SH-SY5Y (cell line): ENCODE data around the gene NFIA.

Source experiments
- GATA2 ChIP-seq: IDR thresholded peaks from 2 replicates; pipeline ENCODE4 v1.6.1; 2011; ENCODE audit warnings: mild to moderate bottlenecking, low read depth, low read length
- GATA3 ChIP-seq: IDR thresholded peaks from 2 replicates; pipeline ENCODE4 v1.6.1; 2011; ENCODE audit warnings: low read depth, mild to moderate bottlenecking, low read length, moderate library complexity

The NFIA gene

DNA sequence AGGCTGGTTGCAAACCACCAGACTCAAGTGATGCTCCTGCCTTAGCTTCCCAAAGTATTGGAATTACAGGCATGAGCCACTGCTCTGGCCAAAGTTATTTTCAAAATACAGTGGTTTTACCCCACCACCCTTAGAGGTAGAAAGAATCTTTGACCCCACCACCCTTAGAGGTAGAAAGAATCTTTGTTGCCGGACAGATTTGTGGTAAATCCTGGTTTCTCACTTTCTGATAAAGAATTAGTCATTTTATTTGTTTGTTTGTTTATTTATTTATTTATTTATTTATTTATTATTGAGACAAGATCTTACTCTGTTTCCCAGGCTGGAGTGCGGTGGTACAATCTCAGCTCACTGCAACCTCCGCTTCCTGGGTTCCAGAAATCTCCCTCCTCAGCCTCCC lies 55.9 kb downstream of the NFIA start:
- TF ChIP-seq GATA2 (no peak), GATA3 (no peak)

DNA sequence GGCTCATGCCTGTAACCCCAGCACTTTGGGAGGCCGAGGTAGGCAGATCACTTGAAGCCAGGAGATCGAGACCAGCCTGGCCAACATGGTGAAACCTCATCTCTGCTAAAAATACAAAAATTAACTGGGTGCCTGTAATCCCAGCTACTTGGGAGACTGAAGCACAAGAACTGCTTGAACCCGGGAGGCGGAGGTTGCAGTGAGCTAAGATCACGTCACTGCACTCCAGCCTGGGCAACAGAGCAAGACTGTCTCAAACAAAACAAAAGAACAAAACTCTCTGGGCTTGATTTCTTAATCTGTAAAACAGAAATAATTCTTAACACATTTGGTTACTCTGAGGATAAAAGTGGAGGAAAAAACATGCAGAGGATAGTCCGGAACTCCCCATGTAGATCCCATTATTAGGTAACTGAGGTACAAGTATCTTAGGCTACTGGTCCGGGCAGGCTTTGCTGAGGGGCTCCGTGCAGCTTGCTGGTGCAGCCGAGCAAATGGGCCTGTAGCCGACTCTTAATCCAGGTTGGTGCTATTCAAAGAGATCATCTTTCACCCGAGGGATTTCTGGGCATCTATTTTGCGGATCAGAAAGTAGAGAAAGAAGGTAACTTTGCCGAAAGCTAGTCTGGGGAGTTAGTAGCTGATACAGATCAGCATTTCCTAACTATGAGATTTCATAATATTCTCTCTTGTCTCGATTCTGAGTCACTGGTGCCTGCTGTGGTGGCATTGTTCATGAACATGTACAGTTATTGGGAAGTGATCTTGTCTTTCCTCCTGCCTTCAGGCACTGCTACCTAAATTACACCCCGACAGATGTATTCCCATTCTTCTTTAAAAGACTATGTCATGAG lies 56.8 kb downstream of the NFIA start:
- TF ChIP-seq GATA2 (no peak), GATA3 (no peak)

- TF ChIP-seq GATA3 (no peak), GATA2 (no peak)
These were observed 57.6 kb downstream of the NFIA start for GRCh38 chr1:61139775-61140549.

DNA sequence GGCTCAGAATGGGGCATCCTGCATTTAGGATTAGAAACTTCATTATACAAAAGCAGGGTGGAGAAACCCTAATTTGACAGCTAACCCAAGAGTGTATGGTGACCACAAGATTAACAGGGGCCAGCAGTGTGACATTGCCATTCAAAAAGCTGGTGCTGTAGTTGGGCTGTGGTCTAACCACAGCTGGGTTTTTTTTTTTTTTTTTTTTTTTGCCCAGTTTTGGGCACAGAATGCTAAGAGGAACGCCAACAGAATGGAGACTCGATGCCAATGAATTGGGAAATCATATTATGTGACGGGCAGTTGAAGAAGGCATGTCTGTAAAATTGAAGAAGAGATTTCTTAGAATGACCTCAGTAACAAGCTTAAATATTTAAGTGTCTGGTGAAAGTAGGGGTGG lies 58.4 kb downstream of the NFIA start:
- TF ChIP-seq GATA2 (no peak), GATA3 (no peak)

DNA sequence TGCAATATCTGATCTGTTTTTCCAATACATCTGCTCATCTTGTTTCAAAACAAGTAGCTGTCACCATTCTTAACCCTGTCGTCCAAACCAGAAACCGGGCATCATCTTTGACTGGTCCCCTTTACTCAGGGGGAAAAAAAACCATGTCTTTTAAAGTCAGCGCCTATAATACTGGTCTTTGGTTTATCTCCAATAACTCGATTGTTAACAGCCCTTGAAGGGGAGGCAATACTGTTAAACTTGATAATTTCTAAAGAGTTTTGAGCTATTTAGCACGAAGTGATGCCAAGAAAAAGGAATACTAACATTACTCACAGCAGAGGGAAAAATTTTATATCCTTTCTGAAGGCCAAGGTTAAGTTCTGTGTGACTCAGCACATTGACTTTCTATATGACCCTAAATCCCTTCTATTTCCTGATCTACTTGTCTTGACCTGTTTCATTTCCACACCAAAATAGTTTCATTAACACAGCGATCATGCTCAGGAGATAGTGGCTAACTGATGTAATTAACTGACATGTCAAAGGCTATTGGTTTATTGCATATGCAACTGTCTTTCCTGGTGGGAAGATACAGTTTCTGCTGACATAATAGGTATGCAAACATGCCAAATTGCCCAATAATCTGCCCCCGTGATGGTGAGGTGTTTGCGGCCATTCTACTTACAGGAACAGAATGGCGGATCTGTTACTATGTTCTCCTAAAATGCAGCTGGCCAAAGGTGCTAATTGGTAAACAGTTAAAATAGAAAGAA lies 59.1 kb downstream of the NFIA start:
- TF ChIP-seq GATA2 (no peak), GATA3 (no peak)

DNA sequence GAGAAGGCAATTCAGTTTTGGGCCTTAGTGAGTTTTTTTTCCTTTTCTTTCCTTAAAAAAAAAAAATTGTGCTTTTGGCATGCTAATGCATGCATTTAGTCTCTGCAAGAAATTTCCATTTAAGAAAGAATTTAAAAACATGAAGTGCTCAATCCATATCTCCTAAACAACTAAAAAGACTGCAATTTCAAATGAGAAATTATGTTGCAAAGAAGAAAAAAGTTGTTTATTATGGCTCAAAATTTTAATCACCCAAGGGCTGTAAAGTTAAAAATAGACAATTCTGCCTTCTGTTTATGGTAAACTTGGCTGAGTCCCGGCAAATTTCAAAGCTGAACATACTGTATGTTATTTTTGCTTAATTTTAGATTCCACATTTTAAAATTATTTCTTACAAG lies 59.7 kb downstream of the NFIA start:
- no peak for TF ChIP-seq GATA2

DNA sequence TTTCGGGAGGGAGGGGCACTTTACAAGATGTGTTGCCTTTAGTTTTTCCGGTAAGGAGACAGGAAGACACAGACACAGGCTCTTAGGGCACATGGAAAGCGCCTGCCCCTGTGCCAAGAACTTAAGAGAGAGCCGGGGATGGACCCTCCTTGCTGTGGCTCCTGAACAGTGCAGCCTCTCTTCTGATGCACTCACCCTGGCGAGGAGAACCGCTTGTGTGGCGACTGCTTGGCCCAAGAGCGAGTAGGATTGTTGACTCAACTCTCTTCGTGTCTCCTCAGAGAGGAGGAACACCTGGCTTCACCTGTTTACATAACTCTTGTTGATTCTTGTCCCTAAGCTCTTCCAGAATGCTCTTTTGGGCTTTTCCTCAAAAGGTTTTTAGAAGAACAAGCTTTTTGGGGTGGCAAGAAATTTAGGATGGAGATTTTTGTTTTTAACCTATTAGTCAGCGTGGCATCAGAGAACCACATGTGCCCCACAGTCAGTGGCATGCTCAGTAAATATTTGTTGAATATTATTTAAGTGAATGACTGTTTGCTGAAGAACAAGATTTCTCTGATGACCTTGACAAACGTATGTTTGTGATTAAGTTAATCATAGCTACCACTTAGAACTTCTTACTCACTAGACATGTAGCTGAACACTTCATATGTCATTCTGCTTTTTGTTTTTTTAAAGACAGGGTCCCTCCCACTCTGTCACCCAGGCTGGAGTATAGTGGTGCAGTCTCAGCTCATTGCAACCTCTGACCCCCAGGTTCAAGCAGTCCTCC lies 60.6 kb downstream of the NFIA start:
- TF ChIP-seq GATA2: no peak
- no peak for TF ChIP-seq GATA3

- TF ChIP-seq GATA3: no peak
- TF ChIP-seq GATA2: no peak
These were observed 61.6 kb downstream of the NFIA start for GRCh38 chr1:61143821-61144424.

DNA sequence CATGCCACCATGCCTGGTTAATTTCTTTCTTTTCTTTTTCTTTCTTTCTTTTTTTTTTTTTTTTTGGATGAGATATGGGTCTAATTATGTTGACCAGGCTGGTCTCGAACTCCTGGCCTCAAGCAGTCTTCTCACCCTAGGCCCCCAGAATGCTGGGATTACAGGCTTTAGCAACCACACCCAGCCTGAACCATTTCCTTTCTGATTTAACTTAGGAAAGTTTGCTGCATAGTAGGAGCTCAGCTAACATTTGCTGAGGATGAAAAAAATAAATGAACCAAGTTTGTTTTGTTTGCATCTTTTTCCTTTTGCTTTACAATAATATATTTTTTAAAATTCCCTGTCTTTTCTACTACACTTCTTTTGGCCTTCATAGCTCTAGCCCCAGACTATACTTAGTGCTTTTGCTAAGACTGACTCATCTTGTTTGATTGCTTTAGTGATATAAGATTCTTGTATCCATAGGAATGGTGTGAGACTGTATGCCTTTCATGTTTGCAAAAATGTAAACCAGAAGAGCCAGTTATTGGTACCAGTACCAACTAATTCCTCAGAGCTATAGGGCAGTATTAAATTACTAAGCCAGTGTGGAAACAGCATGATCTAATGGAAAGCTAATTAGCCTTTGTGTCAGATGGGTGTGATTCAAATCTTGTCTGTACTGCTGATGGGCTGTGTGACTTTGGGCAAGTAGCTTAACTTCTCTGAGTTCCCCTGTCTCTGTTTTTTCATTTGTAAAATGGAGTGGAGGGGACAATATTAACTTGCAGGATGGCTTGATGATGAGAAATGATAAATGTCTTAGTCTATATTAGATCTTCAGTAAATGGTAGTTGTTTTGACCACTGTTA lies 66.9 kb downstream of the NFIA start:
- TF ChIP-seq GATA2: no peak
- no peak for TF ChIP-seq GATA3

GRCh38 chr1:61151565-61151964 lies 69.2 kb downstream of the NFIA start:
- TF ChIP-seq GATA3: no peak
- no peak for TF ChIP-seq GATA2

GRCh38 chr1:61152066-61152465 lies 69.7 kb downstream of the NFIA start:
- TF ChIP-seq GATA3: no peak
- no peak for TF ChIP-seq GATA2

GRCh38 chr1:61152469-61153105 lies 70.2 kb downstream of the NFIA start:
- no peak for TF ChIP-seq GATA2
- no peak for TF ChIP-seq GATA3
